Lower leg skin (tissue), 3 donors: ENCODE data around the gene C4orf50.

Experiments
- CTCF ChIP-seq, 3 donors: fragments of 450-650 bp; IDR thresholded peaks; one replicate each; pipeline ENCODE4 v1.5.1; 2016; ENCODE audit warnings: antibody characterized with exemption in 3 of 3, mild to moderate bottlenecking in 3 of 3, moderate library complexity in 2 of 3
- POLR2A ChIP-seq, 2 donors: fragments of 450-650 bp; IDR thresholded peaks; one replicate each; pipeline ENCODE4 v1.6.1; 2016 to 2017; ENCODE audit warnings: antibody characterized with exemption in 2 of 2, mild to moderate bottlenecking in 1 of 2, moderate library complexity in 1 of 2

- no peak for TF ChIP-seq CTCF (IDR thresholded peaks at IDR 0.05)
- TF ChIP-seq POLR2A (IDR thresholded peaks at IDR 0.05): no peak
Observed at GRCh38 chr4:6029254-6029653, 11.0 kb upstream of the C4orf50 start.
